NCI-H774 (cell line): ENCODE data around the gene PAN3.

ENCODE experiments used
- DNase-seq: peaks from one replicate; lab custom pipeline; 2025; lab: John Stamatoyannopoulos, UW

Gene PAN3

DNA sequence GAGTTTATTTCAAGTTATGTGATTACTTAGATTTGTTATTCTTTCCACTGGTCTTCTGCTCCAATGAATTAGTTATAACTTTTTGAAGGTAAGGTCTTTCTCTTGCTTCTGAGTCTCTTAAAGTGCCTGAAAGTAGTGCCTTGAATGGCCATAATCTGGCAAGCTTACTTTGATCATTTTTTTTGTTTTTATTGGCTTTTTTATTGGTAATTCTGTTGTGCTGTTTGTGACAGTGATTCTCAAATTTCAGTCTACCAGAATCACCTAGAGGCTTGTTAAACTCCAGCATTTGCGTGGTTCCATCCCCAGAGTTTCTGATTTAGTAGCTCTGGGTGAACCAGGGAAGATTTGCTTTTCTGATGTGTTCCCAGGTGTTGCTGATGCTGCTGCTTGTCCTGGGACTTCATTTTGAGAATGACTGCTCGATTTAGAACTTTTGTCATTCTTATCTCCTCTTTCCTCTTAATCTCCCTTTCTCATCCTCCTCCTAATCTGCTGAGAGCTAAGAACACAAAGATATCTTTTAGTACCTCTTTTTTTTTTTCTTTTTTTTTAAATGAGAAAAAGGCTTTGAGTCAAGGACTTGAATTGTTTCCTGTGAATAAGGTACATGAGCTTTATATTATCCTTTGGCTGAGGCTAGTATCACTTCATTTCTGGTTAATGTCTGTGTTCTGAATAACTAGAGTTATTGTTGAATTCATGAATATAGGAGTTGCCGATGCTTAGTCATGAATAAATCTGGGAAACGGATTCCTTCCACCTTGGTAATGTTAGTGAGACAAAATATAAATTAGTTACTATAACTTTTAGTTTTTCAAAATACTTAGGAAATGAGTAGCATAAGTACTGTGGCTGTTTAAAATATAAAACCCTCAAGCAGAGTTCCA lies 91.4 kb downstream of the PAN3 start:
- no peak for DNase-seq

- DNase-seq = no peak
Measured at GRCh38 chr13:28231642-28232041, 93.3 kb downstream of the PAN3 start.

GRCh38 chr13:28237944-28238343 lies 99.6 kb downstream of the PAN3 start:
- no peak for DNase-seq

- DNase-seq = no peak
Measured at GRCh38 chr13:28239374-28239773, 101.0 kb downstream of the PAN3 start.

DNA sequence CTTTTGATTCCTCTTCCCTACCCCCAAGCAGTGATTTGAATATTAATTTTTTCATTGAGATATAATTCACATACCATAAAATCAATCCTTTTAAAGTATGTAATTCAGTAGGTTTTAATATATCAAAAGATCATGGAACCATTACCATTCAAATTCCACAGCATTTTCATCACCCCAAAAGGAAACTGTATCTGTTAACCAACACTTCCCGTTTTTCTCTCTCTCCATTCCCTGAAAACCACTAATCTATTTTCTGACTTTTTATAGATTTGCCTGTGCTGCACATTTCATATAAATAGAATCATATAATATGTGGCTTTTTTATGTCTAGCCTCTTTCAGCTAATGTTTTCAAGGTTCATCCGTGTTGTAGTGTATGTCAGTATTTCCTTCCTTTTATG lies 107.1 kb downstream of the PAN3 start:
- no peak for DNase-seq

- DNase-seq = no peak
Measured at GRCh38 chr13:28246891-28247290, 108.5 kb downstream of the PAN3 start.

- DNase-seq = no peak
Measured at GRCh38 chr13:28248080-28248479, 109.7 kb downstream of the PAN3 start.

DNA sequence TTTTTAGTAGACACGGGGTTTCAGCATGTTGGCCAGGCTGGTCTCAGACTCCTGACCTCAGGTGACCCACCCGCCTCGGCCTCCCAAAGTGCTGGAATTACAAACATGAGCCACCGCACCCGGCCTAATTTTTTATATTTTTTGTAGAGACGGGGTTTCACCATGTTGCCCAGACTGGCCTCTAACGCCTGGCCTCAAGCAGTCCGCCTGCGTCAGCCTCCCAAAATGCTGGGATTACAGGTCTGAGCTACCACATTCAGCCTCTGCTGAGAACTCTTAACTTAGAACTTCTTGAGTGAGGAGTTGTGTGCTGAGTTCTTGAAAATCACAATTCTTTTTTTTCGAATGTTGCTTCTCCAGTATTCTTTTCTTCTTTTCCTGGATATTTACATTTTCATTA lies 112.2 kb downstream of the PAN3 start:
- DNase-seq = no peak

DNA sequence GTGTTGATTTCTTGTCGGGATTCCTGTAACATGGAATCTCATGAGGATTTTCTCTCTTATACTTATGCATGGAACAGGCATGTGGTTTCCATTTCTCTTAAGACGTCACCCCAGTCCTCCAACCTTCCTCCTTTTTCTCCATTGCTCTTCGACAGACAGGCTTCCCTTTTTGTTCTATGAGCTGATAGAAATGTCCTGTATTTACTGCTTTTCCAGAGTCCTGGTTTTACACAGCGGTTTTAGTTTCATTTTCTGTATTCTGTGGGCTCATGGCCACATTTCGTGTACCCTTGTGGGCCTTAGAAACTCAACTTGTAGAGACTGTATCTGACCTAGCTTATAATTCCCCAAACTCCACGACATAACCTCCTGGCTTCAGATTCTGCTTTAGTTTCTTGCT lies 113.1 kb downstream of the PAN3 start:
- no peak for DNase-seq

GRCh38 chr13:28252547-28252946 lies 114.2 kb downstream of the PAN3 start:
- no peak for DNase-seq

DNA sequence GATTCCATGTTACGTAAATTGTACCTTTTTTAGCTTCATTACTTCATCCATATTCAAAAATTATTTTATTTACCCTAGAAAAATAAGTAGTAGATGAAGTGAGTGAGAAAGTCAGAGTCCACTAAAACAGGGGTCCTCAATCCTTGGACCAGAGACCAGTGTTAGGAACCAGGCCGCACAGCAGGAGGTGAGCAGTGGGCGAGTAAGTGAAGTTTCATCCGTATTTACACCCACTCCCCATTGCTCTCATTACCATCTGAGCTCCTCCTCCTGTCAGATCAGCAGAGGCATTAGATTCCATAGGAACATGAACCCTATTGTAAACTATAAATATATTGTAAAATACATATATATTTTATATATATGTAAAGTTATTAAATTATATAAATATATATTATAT lies 119.0 kb downstream of the PAN3 start:
- no peak for DNase-seq

DNA sequence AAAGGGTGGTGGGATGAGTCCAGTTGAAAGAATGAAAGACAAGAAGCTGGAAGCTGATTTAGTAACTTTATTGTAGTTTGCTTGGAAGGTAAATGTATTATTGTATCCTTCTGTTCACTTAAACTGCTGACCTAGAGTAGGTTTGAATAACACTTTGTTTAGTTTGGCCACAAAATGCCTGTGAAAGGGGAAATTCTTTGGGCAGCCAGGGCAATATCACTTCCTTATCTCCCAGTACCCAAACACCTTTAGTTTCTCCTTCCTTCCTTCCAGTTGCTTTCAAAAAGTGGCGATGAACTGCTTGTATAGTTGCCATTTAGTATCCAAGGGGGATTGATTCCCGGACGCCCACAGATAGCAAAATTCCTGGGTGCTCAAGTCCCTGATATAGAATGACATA lies 120.1 kb downstream of the PAN3 start:
- DNase-seq = no peak

DNA sequence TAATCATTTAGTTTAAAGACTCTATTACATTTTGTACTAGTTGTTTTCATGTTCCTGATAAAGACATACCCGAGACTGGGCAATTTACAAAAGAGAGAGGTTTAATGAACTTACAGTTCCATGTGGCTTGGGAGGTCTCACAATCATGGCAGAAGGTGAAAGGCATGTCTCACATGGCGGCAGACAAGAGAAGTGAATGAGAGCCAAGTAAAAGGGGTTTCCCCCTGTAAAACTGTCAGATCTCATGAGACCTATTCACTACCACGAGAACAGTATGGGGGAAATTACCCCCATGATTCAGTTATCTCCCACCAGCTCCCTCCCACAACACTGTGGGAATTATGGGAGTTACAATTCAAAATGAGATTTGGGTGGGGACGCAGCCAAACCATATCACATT lies 129.2 kb downstream of the PAN3 start:
- DNase-seq = no peak

DNA sequence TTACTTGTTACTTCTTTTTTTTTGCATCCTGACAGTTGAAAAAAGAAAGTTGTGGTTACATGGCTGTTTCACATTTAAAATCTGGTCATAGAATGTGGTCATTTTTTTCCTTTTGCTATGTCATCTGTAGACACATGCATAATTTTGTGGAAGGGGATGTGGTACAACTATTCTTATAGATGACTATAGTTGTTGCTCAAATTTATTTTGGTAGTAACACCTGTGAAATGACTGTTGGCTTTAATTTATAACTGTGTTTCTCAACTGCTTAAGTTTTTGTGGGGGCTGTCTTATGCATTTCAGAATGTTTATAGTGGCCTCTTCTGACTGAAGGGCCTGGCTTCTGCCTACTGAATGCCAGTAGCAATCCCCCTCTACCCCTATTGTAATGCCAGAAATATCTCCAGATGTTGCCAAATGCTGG lies 130.5 kb downstream of the PAN3 start:
- DNase-seq = no peak

- no peak for DNase-seq
Measured at GRCh38 chr13:28271056-28271840, 132.9 kb downstream of the PAN3 start.

- no peak for DNase-seq
Measured at GRCh38 chr13:28273919-28274318, 135.6 kb downstream of the PAN3 start.

- no peak for DNase-seq
Measured at GRCh38 chr13:28282451-28282850, 144.1 kb downstream of the PAN3 start.

GRCh38 chr13:28283600-28283999 lies 145.3 kb downstream of the PAN3 start:
- DNase-seq = no peak

DNA sequence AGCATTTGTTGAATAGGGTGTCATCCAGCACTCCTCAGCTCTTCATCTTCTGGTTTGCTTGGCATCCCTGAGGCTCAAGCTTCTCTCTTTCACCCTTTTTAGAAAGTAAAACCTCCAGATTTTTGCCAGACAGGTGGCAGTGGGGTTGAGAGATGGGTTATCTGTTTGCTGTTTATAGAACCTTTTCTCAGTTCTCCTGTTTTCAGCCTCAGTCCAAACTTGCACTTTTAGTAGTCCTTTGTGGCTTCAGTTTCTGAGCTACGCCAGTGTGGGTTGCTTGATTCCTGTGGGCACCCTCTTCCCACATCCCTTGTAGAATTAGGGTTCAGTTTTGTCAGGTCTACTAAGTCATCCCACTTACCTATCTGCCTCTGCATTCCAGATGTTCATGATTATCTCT lies 147.9 kb downstream of the PAN3 start:
- no peak for DNase-seq

DNA sequence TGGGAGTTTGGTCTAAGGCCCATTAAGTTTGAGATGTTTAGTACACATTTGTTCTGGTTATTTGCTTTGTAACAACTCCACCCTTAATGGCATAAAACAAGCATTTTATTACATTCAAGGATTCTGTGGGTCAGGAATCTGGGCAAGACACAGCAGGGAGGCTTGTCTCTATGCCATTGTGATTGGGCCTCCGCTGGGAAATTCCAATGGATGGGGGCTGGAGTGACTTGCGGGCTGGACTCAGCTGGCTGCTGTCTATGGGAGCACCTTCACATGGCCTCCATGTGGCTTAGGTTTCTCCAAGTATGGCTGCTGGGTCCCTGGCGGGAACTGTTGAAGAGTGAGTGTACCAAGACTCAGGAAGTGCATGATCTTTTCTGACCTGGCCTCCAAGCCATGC lies 159.0 kb downstream of the PAN3 start:
- DNase-seq = no peak

GRCh38 chr13:28299916-28300315 lies 161.6 kb downstream of the PAN3 start:
- no peak for DNase-seq

DNA sequence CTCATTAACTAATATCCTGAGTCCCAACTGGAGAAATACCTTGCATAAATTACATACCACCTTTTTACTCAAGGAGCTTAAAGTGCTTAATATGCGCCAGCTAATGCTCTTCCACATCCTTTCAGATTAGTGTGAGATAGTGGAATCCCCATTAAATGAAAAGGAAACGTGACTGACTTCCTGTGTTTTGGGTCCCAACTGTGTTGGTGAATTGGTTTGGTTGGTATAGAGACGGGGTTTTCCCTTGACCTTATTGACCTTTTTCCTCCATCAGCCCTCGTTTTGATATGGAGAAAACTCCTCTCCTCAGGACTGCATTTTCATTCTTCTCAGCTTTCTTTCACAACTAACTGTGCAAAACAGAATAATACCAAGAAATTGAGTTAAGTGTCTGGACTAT lies 163.5 kb downstream of the PAN3 start:
- DNase-seq = no peak

GRCh38 chr13:28306325-28306724 lies 168.0 kb downstream of the PAN3 start:
- no peak for DNase-seq
